ENCODE data around the gene TRRAP.
"Not testable (repeated sequence)": the region's sequence is repeated elsewhere in the genome, so short reads cannot be mapped to it uniquely, and the experiment has no call there.

DNA sequence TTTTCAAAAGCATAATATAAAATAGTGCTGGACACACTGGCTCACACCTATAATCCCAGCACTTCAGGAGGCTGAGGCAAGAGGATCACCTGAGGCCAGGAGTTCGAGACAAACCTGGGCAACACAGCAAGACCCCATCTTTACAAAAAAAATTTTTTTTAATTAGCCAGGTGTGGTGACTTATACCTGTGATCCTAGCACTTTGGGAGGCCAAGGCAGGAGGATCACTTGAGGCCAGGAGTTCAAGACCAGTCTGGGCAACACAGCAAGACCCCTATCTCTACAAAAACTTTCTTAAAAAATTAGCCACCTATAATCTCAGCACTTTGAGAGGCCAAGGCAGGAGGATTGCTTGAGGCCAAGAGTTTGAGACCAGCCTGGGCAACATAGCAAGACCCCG, 35.8 kb upstream of the TRRAP start:
- not testable (repeated sequence) for TF ChIP-seq POLR2A (IDR thresholded peaks at IDR 0.05)
- TF ChIP-seq, protein P1, sequence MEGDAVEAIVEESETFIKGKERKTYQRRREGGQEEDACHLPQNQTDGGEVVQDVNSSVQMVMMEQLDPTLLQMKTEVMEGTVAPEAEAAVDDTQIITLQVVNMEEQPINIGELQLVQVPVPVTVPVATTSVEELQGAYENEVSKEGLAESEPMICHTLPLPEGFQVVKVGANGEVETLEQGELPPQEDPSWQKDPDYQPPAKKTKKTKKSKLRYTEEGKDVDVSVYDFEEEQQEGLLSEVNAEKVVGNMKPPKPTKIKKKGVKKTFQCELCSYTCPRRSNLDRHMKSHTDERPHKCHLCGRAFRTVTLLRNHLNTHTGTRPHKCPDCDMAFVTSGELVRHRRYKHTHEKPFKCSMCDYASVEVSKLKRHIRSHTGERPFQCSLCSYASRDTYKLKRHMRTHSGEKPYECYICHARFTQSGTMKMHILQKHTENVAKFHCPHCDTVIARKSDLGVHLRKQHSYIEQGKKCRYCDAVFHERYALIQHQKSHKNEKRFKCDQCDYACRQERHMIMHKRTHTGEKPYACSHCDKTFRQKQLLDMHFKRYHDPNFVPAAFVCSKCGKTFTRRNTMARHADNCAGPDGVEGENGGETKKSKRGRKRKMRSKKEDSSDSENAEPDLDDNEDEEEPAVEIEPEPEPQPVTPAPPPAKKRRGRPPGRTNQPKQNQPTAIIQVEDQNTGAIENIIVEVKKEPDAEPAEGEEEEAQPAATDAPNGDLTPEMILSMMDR (IDR thresholded peaks at IDR 0.05 in 4 of 5, conservative IDR thresholded peaks at IDR 0.05 in 1 of 5) = not testable (repeated sequence)
